K562 (cell line): ENCODE measurements around the gene PODXL. TPM values are rescaled to one million over a fixed set of nuclear protein-coding genes. Genes with fewer than 3 reads are reported as not detected.

Experiments
- ATAC-seq: fragments of 200-7000 bp; cut with Tn5 transposase; 3 replicates; pipeline ENCODE4 v1.9.1; 2020; ENCODE audit warnings: moderate library complexity
- BruUV-seq: library from RNA; stranded (reverse); fragments of 400-500 nt; replicated peaks from 2 replicates; lab custom pipeline; 2021; lab: Mats Ljungman, UMichigan
- CTCF ChIA-PET: fragments of 300-600 bp; formaldehyde crosslinking; extraction: SDS; loops from one replicate; lab custom pipeline; 2021; ENCODE audit warnings: low intra/inter-chr PET ratio; lab: Yijun Ruan, JAX
- POLR2A ChIA-PET: fragments of 300-600, 350-650 bp; sonication (Branson Sonifier 250); formaldehyde crosslinking; extraction: SDS; loops from one replicate; lab custom pipeline; 2021; ENCODE audit warnings: antibody characterized with exemption, inconsistent platforms; lab: Yijun Ruan, JAX
- DNase-seq, 4 experiments: peaks; one replicate each; pipeline versions ENCODE4 v3.0.0 to v3.0.0-alpha.2; 2011 to 2018; ENCODE audit warnings: low spot score in 3 of 4, mixed read lengths in 3 of 4; ENCODE audit errors: extremely low read depth in 1 of 4
- FAIRE-seq: peaks from 2 replicates; lab custom pipeline; 2011; peaks lifted over from hg19 to GRCh38; lab: Jason Lieb, UNC
- H2AFZ ChIP-seq: 2 replicates; pipeline ENCODE4 v1.6.0; 2011; ENCODE audit warnings: low read depth, low read length, control low read depth, inconsistent platforms
- H3K27ac ChIP-seq: fragments of 200-600 bp; 3 replicates; pipeline ENCODE4 v1.8.0; 2011; ENCODE audit warnings: low read depth, mild to moderate bottlenecking, control low read depth, inconsistent platforms, low read length, moderate library complexity, mixed read lengths; ENCODE audit errors: extremely low read depth
- H3K27me3 ChIP-seq, 2 experiments: fragments of 300-600 bp in 1 of 2; 2 replicates in 1 of 2; 3 replicates in 1 of 2; pipeline versions ENCODE4 v1.6.0 to v1.8.0; 2011; ENCODE audit warnings: inconsistent platforms in 2 of 2, low read length in 2 of 2, mild to moderate bottlenecking in 1 of 2, mixed read lengths in 1 of 2, moderate library complexity in 1 of 2; ENCODE audit not compliant: control insufficient read depth in 2 of 2, insufficient read depth in 2 of 2
- H3K36me3 ChIP-seq: fragments of 300-600 bp; 3 replicates; pipeline ENCODE4 v1.8.0; 2011; ENCODE audit warnings: mild to moderate bottlenecking, low read length, inconsistent platforms; ENCODE audit not compliant: control insufficient read depth, insufficient read depth
- H3K4me1 ChIP-seq, 2 experiments: fragments of 200-600 bp in 1 of 2; replicated peaks in 1 of 2; 2 replicates in 1 of 2; 3 replicates in 1 of 2; pipeline versions ENCODE4 v1.5.1 to v1.8.0; 2011; ENCODE audit warnings: inconsistent platforms in 2 of 2, low read length in 2 of 2, mild to moderate bottlenecking in 1 of 2, mixed read lengths in 1 of 2, moderate library complexity in 1 of 2; ENCODE audit not compliant: control insufficient read depth in 2 of 2, insufficient read depth in 2 of 2
- H3K4me2 ChIP-seq: 2 replicates; pipeline ENCODE4 v1.6.1; 2011; ENCODE audit warnings: low read length, control low read depth, inconsistent platforms, mixed read lengths; ENCODE audit not compliant: insufficient read depth
- H3K4me3 ChIP-seq: fragments of 200-600 bp; sonication (generic), shearing (Covaris generic); 2 replicates; pipeline ENCODE4 v1.5.1; 2016; ENCODE audit warnings: control low read depth, inconsistent platforms
- H3K79me2 ChIP-seq: fragments of 200-600 bp; 3 replicates; pipeline ENCODE4 v1.8.0; 2011; ENCODE audit warnings: low read length, inconsistent platforms; ENCODE audit not compliant: control insufficient read depth, insufficient read depth
- H3K9ac ChIP-seq, 2 experiments: 2 replicates each; pipeline versions ENCODE4 v1.6.0 to v1.6.1; 2011; ENCODE audit warnings: low read depth in 2 of 2, low read length in 2 of 2, control low read depth in 1 of 2, inconsistent platforms in 1 of 2, mild to moderate bottlenecking in 1 of 2, mixed read lengths in 1 of 2; ENCODE audit not compliant: insufficient read depth in 1 of 2
- H3K9me1 ChIP-seq: one replicate; pipeline ENCODE4 v1.6.0; 2011; ENCODE audit warnings: inconsistent platforms, mild to moderate bottlenecking, low read length, moderate library complexity; ENCODE audit not compliant: control insufficient read depth, insufficient read depth
- H3K9me3 ChIP-seq: replicated peaks from 2 replicates; pipeline ENCODE4 v1.5.1; 2011; ENCODE audit warnings: low read depth, low read length, inconsistent platforms; ENCODE audit not compliant: control insufficient read depth, insufficient read depth
- H4K20me1 ChIP-seq: replicated peaks from 2 replicates; pipeline ENCODE4 v1.6.1; 2011; ENCODE audit warnings: low read length, inconsistent platforms, mixed read lengths; ENCODE audit not compliant: control insufficient read depth, insufficient read depth
- BRD9 ChIP-seq: fragments of 450-650 bp; IDR thresholded peaks from 2 replicates; pipeline ENCODE4 v1.6.1; 2018; ENCODE audit warnings: low read depth; ENCODE audit not compliant: partially characterized antibody
- GATA2 ChIP-seq: sonication (generic); formaldehyde crosslinking; IDR thresholded peaks from 2 replicates; pipeline ENCODE4 v1.4.0; 2020; ENCODE audit warnings: mild to moderate bottlenecking, missing genetic modification reagents
- MAFF ChIP-seq: IDR thresholded peaks from 2 replicates; pipeline ENCODE4 v1.6.1; 2012; ENCODE audit warnings: low read length, improper control_type of control experiment
- MEF2A ChIP-seq: IDR thresholded peaks from 2 replicates; pipeline ENCODE4 v1.6.1; 2011; ENCODE audit warnings: low read depth, mild to moderate bottlenecking, low read length, moderate library complexity; ENCODE audit not compliant: control insufficient read depth
- RFX7 ChIP-seq: fragments of 250-450 bp; sonication (Bioruptor Pico); IDR thresholded peaks from 2 replicates; pipeline ENCODE4 v1.5.1; 2021; ENCODE audit warnings: mild to moderate bottlenecking
- RHOXF2B ChIP-seq: fragments of 250-450 bp; sonication (Bioruptor Pico); conservative IDR thresholded peaks from 2 replicates; pipeline ENCODE4 v1.5.1; 2021
- SMC3 ChIP-seq: conservative IDR thresholded peaks from 2 replicates; pipeline ENCODE4 v1.6.1; 2011; ENCODE audit warnings: low read depth, low read length, improper control_type of control experiment; ENCODE audit not compliant: insufficient read depth
- XRCC5 ChIP-seq: fragments of 200-400 bp; formaldehyde crosslinking; IDR thresholded peaks from 2 replicates; pipeline ENCODE4 v1.6.1; 2017; ENCODE audit warnings: low read depth, mild to moderate bottlenecking, low read length
- ZNF592 ChIP-seq: fragments of 450-650 bp; IDR thresholded peaks from 2 replicates; pipeline ENCODE4 v1.6.1; 2017; ENCODE audit warnings: antibody characterized with exemption, mild to moderate bottlenecking
- ZNF785 ChIP-seq: fragments of 250-450 bp; sonication (Bioruptor Pico); IDR thresholded peaks from 2 replicates; pipeline ENCODE4 v1.4.0; 2020; ENCODE audit warnings: mild to moderate bottlenecking
- ZNF79 ChIP-seq: fragments of 250-450 bp; sonication (Bioruptor Pico); IDR thresholded peaks from 2 replicates; pipeline ENCODE4 v1.4.0; 2020; ENCODE audit warnings: low read depth, mild to moderate bottlenecking, moderate library complexity
- WGBS: fragments of 100-300 bp; shearing (Covaris generic); methylation state at CpG from one replicate; pipeline ENCODE4 v1.1.6; 2016; ENCODE audit warnings: low coverage, mixed read lengths; ENCODE audit not compliant: insufficient coverage; ENCODE audit errors: missing lambda C conversion rate; 5-methylcytosine and 5-hydroxymethylcytosine counted together
- in situ Hi-C: fragments of 300-500 bp; cut with MboI; formaldehyde crosslinking; loops from 4 replicates; pipeline ENCODE4 v1.15.0; 2018; ENCODE audit warnings: inconsistent platforms, mixed read lengths
- intact Hi-C: fragments of 100-400 bp; cut with micrococcal nuclease; formaldehyde crosslinking; loops from 2 replicates; pipeline ENCODE4 v1.14.2; 2022
- polyA plus RNA-seq, 8 experiments: library from polyadenylated mRNA; depleted of rRNA in 4 of 8; stranded (reverse) in 5 of 8; unstranded in 3 of 8; fragments of >200 nt; fragmentation: Nextera tagmentation in 2 of 8; fragmentation: Illumina TruSeq in 1 of 8; extraction: Ambion mirVana in 2 of 8; extraction: Trizol in 1 of 8; gene quantifications; 2 replicates each; pipeline versions ENCODE4 v1.2.1 to v1.2.3, GENCODE V29; 2011 to 2014; ENCODE audit warnings: inconsistent platforms in 1 of 8, missing spikeins in 1 of 8
- total RNA-seq, 7 experiments: library from RNA; depleted of rRNA in 6 of 7; stranded (reverse); fragments of >200 nt in 6 of 7; fragmentation: Illumina TruSeq in 2 of 7; extraction: Trizol in 2 of 7; gene quantifications; 2 replicates each; pipeline versions ENCODE4 v1.2.1 to v1.2.3, GENCODE V29; 2011 to 2021; ENCODE audit warnings: low replicate concordance in 1 of 7
- TF ChIP-seq, protein P1 (sequence below): fragments of 250-450 bp; sonication (Bioruptor Pico); IDR thresholded peaks from 2 replicates; pipeline ENCODE4 v1.5.0; 2021

PODXL gene
- total and polyA plus RNA-seq, 9 of the 15 experiments (the other 6 are each of a cell fraction or from before 2014, with no cell fraction given) = 0.01 to 0.73 (median 0.07) TPM

DNA sequence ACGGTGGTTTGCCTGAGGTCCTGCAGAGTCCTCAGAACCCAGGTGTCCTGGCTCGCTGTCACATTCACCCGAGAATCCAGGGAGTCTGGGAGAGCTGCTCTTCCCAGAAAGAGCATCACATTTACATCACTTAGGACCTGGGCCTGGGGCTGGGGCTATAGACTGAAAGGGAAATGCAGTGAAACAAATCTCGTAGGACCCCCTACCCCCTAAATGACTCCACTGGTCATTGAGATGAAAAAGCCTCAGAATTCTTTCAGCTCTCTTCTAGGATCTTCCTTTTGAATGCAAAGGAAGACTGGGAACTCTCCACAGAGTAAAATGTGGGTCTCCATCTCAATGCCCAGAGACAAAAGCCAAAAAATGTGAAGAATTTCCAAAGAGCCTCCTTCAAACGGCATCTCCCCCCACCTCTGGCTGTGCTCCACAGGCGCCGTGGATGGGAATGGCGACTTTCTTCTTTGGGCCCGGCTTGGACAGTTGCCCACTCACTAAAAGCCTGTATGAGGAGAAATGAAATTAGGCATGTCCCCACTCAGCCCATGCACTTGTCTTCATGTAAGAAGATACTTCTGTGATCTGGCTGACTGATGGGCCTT lies 49.0 kb upstream of the PODXL start:
- Histone ChIP-seq H3K79me2 (no peaks in the 10 kb centered on the region), H2AFZ (no peak overlapping the region), H3K4me3 (no peak overlapping the region), H3K9me3 (no peaks in the 10 kb centered on the region), H3K27me3 (peaks cover 55 to 77% of the 10 kb centered on the region in 2 experiments), H3K4me2 (no peak overlapping the region), H3K27ac (no peak overlapping the region), H3K9me1 (no peaks in the 10 kb centered on the region), H3K9ac (no peak overlapping the region), H3K36me3 (no peaks in the 10 kb centered on the region), H3K4me1 (peaks cover 4 to 5% of the 10 kb centered on the region in 2 experiments; a peak in 2 of 5 replicates), H4K20me1 (peaks cover 27% of the 10 kb centered on the region)
- FAIRE-seq (no peak), DNase-seq (no peak), ATAC-seq (no peak)
- intact Hi-C loops = no loop called here
- CTCF ChIA-PET = no interaction called here
- BruUV-seq = no TSS peak
- POLR2A ChIA-PET = interaction anchor here (0.7 kb wide), 1 partner anchor 247 kb away, joined by 3 read pairs; no protein-coding TSS in a partner anchor
- in situ Hi-C loops = no loop called here
- WGBS = 1% methylated on average over 9 of the region's 9 CpGs
- TF ChIP-seq MAFF (no peak), ZNF592 (no peak), RHOXF2B (CRISPR knock-in tag) (no peak), MEF2A (no peak), ZNF79 (CRISPR knock-in tag) (no peak), SMC3 (no peak), BRD9 (no peak), ZNF785 (CRISPR knock-in tag) (no peak), RFX7 (CRISPR knock-in tag) (no peak), XRCC5 (no peak), GATA2 (CRISPR knock-in tag) (no peak)
- TF ChIP-seq, protein P1, sequence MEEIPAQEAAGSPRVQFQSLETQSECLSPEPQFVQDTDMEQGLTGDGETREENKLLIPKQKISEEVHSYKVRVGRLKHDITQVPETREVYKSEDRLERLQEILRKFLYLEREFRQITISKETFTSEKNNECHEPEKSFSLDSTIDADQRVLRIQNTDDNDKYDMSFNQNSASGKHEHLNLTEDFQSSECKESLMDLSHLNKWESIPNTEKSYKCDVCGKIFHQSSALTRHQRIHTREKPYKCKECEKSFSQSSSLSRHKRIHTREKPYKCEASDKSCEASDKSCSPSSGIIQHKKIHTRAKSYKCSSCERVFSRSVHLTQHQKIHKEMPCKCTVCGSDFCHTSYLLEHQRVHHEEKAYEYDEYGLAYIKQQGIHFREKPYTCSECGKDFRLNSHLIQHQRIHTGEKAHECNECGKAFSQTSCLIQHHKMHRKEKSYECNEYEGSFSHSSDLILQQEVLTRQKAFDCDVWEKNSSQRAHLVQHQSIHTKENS (CRISPR knock-in tag) = no peak
